H1 (cell line): Measurements from ENCODE around the gene NKAIN2. TPM values are rescaled to one million over a fixed set of nuclear protein-coding genes. Genes with fewer than 3 reads are reported as not detected.

Experiments
- CTCF ChIA-PET: fragments of 300-600 bp; sonication (Branson Sonifier 250); formaldehyde crosslinking; loops from one replicate; lab custom pipeline; 2021; ENCODE audit not compliant: partially characterized antibody; lab: Charles Lee
- POLR2A ChIA-PET: fragments of 300-600 bp; sonication (Branson Sonifier 250); formaldehyde crosslinking; loops from one replicate; lab custom pipeline; 2021; ENCODE audit warnings: inconsistent platforms; ENCODE audit not compliant: partially characterized antibody; lab: Charles Lee
- DNase-seq, 2 experiments: peaks; one replicate each; pipeline versions ENCODE4 v3.0.0 to v3.0.0-alpha.2; 2010 to 2022; ENCODE audit warnings: low spot score in 2 of 2, low read depth in 1 of 2, mixed read lengths in 1 of 2
- FAIRE-seq: peaks from 2 replicates; lab custom pipeline; 2011; peaks lifted over from hg19 to GRCh38; lab: Jason Lieb, UNC
- H2AFZ ChIP-seq: 2 replicates; pipeline ENCODE4 v1.8.1; 2012; ENCODE audit warnings: low read length, inconsistent platforms
- H2AK5ac ChIP-seq: 2 replicates; pipeline ENCODE4 v1.6.1; 2013; ENCODE audit warnings: low read depth, low read length
- H2BK120ac ChIP-seq: replicated peaks from 2 replicates; pipeline ENCODE3; 2013; ENCODE audit warnings: low read depth, low read length, inconsistent platforms
- H2BK12ac ChIP-seq: 2 replicates; pipeline ENCODE4 v1.6.1; 2013; ENCODE audit warnings: low read depth, low read length
- H2BK15ac ChIP-seq: 2 replicates; pipeline ENCODE4 v1.6.1; 2013; ENCODE audit warnings: low read length
- H2BK20ac ChIP-seq: 2 replicates; pipeline ENCODE4 v1.6.1; 2013; ENCODE audit warnings: low read length
- H2BK5ac ChIP-seq: 2 replicates; pipeline ENCODE4 v1.6.1; 2013; ENCODE audit warnings: low read depth, low read length
- H3K14ac ChIP-seq: 2 replicates; pipeline ENCODE4 v1.6.1; 2013; ENCODE audit warnings: inconsistent platforms; ENCODE audit not compliant: insufficient read length
- H3K18ac ChIP-seq: 2 replicates; pipeline ENCODE4 v1.6.1; 2013; ENCODE audit warnings: low read length; ENCODE audit errors: extremely low read depth
- H3K23ac ChIP-seq: 2 replicates; pipeline ENCODE4 v1.6.1; 2013; ENCODE audit warnings: inconsistent platforms; ENCODE audit not compliant: insufficient read length
- H3K23me2 ChIP-seq: 2 replicates; pipeline ENCODE4 v1.6.1; 2013; ENCODE audit warnings: low read depth, low read length
- H3K27ac ChIP-seq: 2 replicates; pipeline ENCODE4 v1.6.1; 2011; ENCODE audit warnings: low read depth, low read length, inconsistent platforms
- H3K27me3 ChIP-seq, 4 experiments: replicated peaks in 1 of 4; 1 replicate in 1 of 4; 2 replicates in 3 of 4; pipeline versions ENCODE4 v1.6.1 to v1.8.1; 2011 to 2013; ENCODE audit warnings: low read length in 3 of 4, mild to moderate bottlenecking in 3 of 4, inconsistent platforms in 2 of 4, mixed read lengths in 2 of 4, moderate library complexity in 1 of 4; ENCODE audit not compliant: control insufficient read depth in 3 of 4, insufficient read depth in 3 of 4; ENCODE audit errors: extremely low read depth in 1 of 4
- H3K36me3 ChIP-seq, 4 experiments: 2 replicates each; pipeline versions ENCODE4 v1.6.1 to v1.8.1; 2011 to 2013; ENCODE audit warnings: mild to moderate bottlenecking in 4 of 4, low read length in 3 of 4, moderate library complexity in 2 of 4, control low read depth in 1 of 4, inconsistent platforms in 1 of 4; ENCODE audit not compliant: insufficient read depth in 4 of 4, control insufficient read depth in 2 of 4
- H3K4ac ChIP-seq: replicated peaks from 2 replicates; pipeline ENCODE3; 2013; ENCODE audit warnings: low read length, low read depth, mixed read lengths, inconsistent platforms; ENCODE audit not compliant: insufficient read length
- H3K4me1 ChIP-seq, 4 experiments: replicated peaks in 1 of 4; 1 replicate in 1 of 4; 2 replicates in 3 of 4; pipeline versions ENCODE4 v1.6.1 to v1.8.1; 2011 to 2013; ENCODE audit warnings: low read length in 3 of 4, inconsistent platforms in 2 of 4, mixed read lengths in 1 of 4; ENCODE audit not compliant: insufficient read depth in 4 of 4, control insufficient read depth in 3 of 4
- H3K4me2 ChIP-seq, 2 experiments: 2 replicates each; pipeline versions ENCODE4 v1.6.1 to v1.8.1; 2011 to 2013; ENCODE audit warnings: low read depth in 2 of 2, low read length in 2 of 2, control low read depth in 1 of 2, inconsistent platforms in 1 of 2, mild to moderate bottlenecking in 1 of 2; ENCODE audit not compliant: insufficient read depth in 1 of 2
- H3K4me3 ChIP-seq, 4 experiments: fragments of 200-600, 300-600 bp in 1 of 4; sonication (generic), shearing (Covaris generic), sonication (Bioruptor Twin) in 1 of 4; 2 replicates each; pipeline versions ENCODE4 v1.5.1 to v1.8.1; 2011 to 2016; ENCODE audit warnings: low read length in 4 of 4, low read depth in 3 of 4, control low read depth in 2 of 4, inconsistent platforms in 2 of 4, mild to moderate bottlenecking in 2 of 4, mixed read lengths in 1 of 4, moderate library complexity in 1 of 4; ENCODE audit not compliant: insufficient read depth in 2 of 4; ENCODE audit errors: extremely low read depth in 1 of 4
- H3K56ac ChIP-seq: replicated peaks from 2 replicates; pipeline ENCODE3; 2013; ENCODE audit warnings: low read depth, mild to moderate bottlenecking, mixed read lengths, low read length, inconsistent platforms; ENCODE audit not compliant: insufficient read length
- H3K79me1 ChIP-seq: 2 replicates; pipeline ENCODE4 v1.6.1; 2013; ENCODE audit warnings: low read depth, low read length, control low read depth
- H3K79me2 ChIP-seq, 2 experiments: 2 replicates each; pipeline versions ENCODE4 v1.6.1 to v1.8.1; 2012 to 2013; ENCODE audit warnings: low read length in 2 of 2, mild to moderate bottlenecking in 2 of 2, inconsistent platforms in 1 of 2; ENCODE audit not compliant: insufficient read depth in 2 of 2, control insufficient read depth in 1 of 2
- H3K9ac ChIP-seq, 4 experiments: replicated peaks in 1 of 4; 1 replicate in 1 of 4; 2 replicates in 3 of 4; pipeline versions ENCODE4 v1.6.1 to v1.8.1; 2011 to 2013; ENCODE audit warnings: low read depth in 3 of 4, low read length in 3 of 4, control low read depth in 2 of 4, mild to moderate bottlenecking in 2 of 4, moderate library complexity in 2 of 4, inconsistent platforms in 1 of 4; ENCODE audit errors: extremely low read depth in 1 of 4
- H3K9me3 ChIP-seq, 2 experiments: 2 replicates each; pipeline versions ENCODE4 v1.6.1 to v1.8.1; 2012 to 2013; ENCODE audit warnings: mild to moderate bottlenecking in 2 of 2, moderate library complexity in 2 of 2, control low read depth in 1 of 2, inconsistent platforms in 1 of 2, low read depth in 1 of 2, low read length in 1 of 2, mixed read lengths in 1 of 2; ENCODE audit not compliant: insufficient read depth in 2 of 2
- H4K20me1 ChIP-seq, 2 experiments: replicated peaks in 1 of 2; 2 replicates each; pipeline versions ENCODE3 to v1.8.1; 2011 to 2013; ENCODE audit warnings: inconsistent platforms in 2 of 2, low read length in 2 of 2, mild to moderate bottlenecking in 1 of 2; ENCODE audit not compliant: insufficient read depth in 2 of 2, control insufficient read depth in 1 of 2
- H4K5ac ChIP-seq: 2 replicates; pipeline ENCODE4 v1.6.1; 2013; ENCODE audit warnings: low read length, low read depth, mixed read lengths, inconsistent platforms; ENCODE audit not compliant: insufficient read length
- H4K8ac ChIP-seq: 2 replicates; pipeline ENCODE4 v1.8.0; 2013; ENCODE audit warnings: mild to moderate bottlenecking, moderate library complexity, low read length, inconsistent platforms; ENCODE audit not compliant: insufficient read depth; ENCODE audit errors: extremely low read depth
- H4K91ac ChIP-seq: replicated peaks from 2 replicates; pipeline ENCODE3; 2013; ENCODE audit warnings: low read length, mixed read lengths, inconsistent platforms; ENCODE audit not compliant: insufficient read length
- BACH1 ChIP-seq: IDR thresholded peaks from 2 replicates; pipeline ENCODE4 v1.6.1; 2012; ENCODE audit warnings: low read length, improper control_type of control experiment
- BCL11A ChIP-seq, 2 experiments: IDR thresholded peaks; one replicate each; pipeline ENCODE4 v1.6.1; 2011; ENCODE audit warnings: low read depth in 2 of 2, low read length in 2 of 2, mild to moderate bottlenecking in 2 of 2
- CEBPB ChIP-seq: IDR thresholded peaks from 2 replicates; pipeline ENCODE4 v1.6.1; 2012; ENCODE audit warnings: low read depth, low read length
- JUN ChIP-seq: IDR thresholded peaks from 2 replicates; pipeline ENCODE4 v1.6.1; 2011; ENCODE audit warnings: low read depth, mild to moderate bottlenecking, improper control_type of control experiment, low read length
- TCF12 ChIP-seq: IDR thresholded peaks from 2 replicates; pipeline ENCODE4 v1.6.1; 2011; ENCODE audit warnings: low read depth, mild to moderate bottlenecking, low read length
- WGBS, 2 experiments: shearing (Covaris generic) in 1 of 2; methylation state at CpG; one replicate each; pipeline versions ENCODE4 v1.1.6 to v1.1.7; 2013 to 2015; ENCODE audit warnings: low lambda C conversion rate in 2 of 2, mixed read lengths in 2 of 2, inconsistent platforms in 1 of 2, low coverage in 1 of 2, missing lambda C conversion rate in 1 of 2; ENCODE audit not compliant: insufficient replicate concordance in 2 of 2, insufficient coverage in 1 of 2, insufficient read length in 1 of 2; ENCODE audit errors: extremely low coverage in 1 of 2, missing lambda C conversion rate in 1 of 2; 5-methylcytosine and 5-hydroxymethylcytosine counted together
- polyA plus RNA-seq, 7 experiments: library from polyadenylated mRNA; depleted of rRNA in 3 of 7; stranded (reverse) in 5 of 7; unstranded in 2 of 7; fragments of >200 nt in 5 of 7; fragments of 200-250 nt in 2 of 7; gene quantifications; 1 replicate in 5 of 7; 2 replicates in 1 of 7; 4 replicates in 1 of 7; pipeline versions ENCODE4 v1.2.1 to v1.2.3, GENCODE V29; 2011 to 2013; ENCODE audit warnings: missing spikeins in 2 of 7, mixed read lengths in 2 of 7
- total RNA-seq: library from RNA; stranded (reverse); fragmentation: NEBNext Ultra II Directional; extraction: Animal tissue kit (Norgen Biotek cat#: 25700); gene quantifications from 2 replicates; pipeline ENCODE4 v1.2.1, GENCODE V29; 2021
- TF ChIP-seq, protein P1 (sequence below): IDR thresholded peaks from 2 replicates; pipeline ENCODE4 v1.6.1; 2012; ENCODE audit warnings: low read length, inconsistent platforms
- TF ChIP-seq, protein P2 (sequence below), 3 experiments: IDR thresholded peaks; 1 replicate in 2 of 3; 2 replicates in 1 of 3; pipeline versions ENCODE4 v1.5.1 to v1.6.1; 2011; ENCODE audit warnings: low read length in 3 of 3, mild to moderate bottlenecking in 3 of 3, inconsistent platforms in 2 of 3, low read depth in 1 of 3, moderate library complexity in 1 of 3; ENCODE audit not compliant: insufficient read depth in 1 of 3; ENCODE audit errors: control extremely low read depth in 1 of 3

Gene NKAIN2
- total and polyA plus RNA-seq, 2 of the 8 experiments (the other 6 are each of a cell fraction or from before 2014, with no cell fraction given), result 0.20 to 0.34 TPM

DNA sequence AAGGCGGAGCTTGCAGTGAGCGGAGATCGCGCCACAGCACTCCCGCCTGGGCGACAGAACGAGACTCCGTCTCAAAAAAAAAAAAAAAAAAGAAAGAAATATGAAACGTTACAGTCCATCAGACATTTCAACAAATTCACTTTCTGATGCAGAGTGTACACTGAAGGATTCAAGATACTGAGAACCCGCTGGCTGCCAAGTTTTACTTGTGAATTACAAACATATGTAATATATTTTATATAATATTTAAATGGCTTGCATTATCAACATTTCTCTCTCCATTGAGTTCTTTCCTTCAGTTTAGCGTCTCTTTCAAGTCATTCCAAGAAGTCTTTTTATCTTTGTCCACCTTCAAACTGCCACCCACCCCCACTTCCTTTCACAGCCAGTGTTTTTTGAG, 917.7 kb downstream of the NKAIN2 start:
- H3K27me3 ChIP-seq, result no peaks in the 10 kb centered on the region
- 98% methylated on average over 2 of the region's 11 CpGs; no CpG with 5 or more reads in 1 of the 2 experiments for WGBS, 2 experiments
- H3K4ac ChIP-seq, result no peak overlapping the region
- CTCF ChIA-PET, result no interaction called here
- H2AK5ac ChIP-seq, result no peak overlapping the region
- no peak overlapping the region for H2AFZ ChIP-seq
- H2BK20ac ChIP-seq, result no peak overlapping the region
- no peaks in the 10 kb centered on the region for H3K79me1 ChIP-seq
- no peak overlapping the region for H4K5ac ChIP-seq
- no peak overlapping the region for H2BK12ac ChIP-seq
- FAIRE-seq, result no peak
- no peak overlapping the region for H3K18ac ChIP-seq
- no peak overlapping the region for H3K56ac ChIP-seq
- H3K36me3 ChIP-seq, result no peaks in the 10 kb centered on the region
- POLR2A ChIA-PET, result no interaction called here
- TF ChIP-seq TCF12 (no peak), BCL11A (IDR thresholded peaks at IDR 0.05; ENCODE audit: low read depth in 2 of 2, low read length in 2 of 2) (no peak), CEBPB (no peak), JUN (no peak), BACH1 (no peak)
- TF ChIP-seq, protein P1, sequence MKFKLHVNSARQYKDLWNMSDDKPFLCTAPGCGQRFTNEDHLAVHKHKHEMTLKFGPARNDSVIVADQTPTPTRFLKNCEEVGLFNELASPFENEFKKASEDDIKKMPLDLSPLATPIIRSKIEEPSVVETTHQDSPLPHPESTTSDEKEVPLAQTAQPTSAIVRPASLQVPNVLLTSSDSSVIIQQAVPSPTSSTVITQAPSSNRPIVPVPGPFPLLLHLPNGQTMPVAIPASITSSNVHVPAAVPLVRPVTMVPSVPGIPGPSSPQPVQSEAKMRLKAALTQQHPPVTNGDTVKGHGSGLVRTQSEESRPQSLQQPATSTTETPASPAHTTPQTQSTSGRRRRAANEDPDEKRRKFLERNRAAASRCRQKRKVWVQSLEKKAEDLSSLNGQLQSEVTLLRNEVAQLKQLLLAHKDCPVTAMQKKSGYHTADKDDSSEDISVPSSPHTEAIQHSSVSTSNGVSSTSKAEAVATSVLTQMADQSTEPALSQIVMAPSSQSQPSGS, result no peak
- TF ChIP-seq, protein P2, sequence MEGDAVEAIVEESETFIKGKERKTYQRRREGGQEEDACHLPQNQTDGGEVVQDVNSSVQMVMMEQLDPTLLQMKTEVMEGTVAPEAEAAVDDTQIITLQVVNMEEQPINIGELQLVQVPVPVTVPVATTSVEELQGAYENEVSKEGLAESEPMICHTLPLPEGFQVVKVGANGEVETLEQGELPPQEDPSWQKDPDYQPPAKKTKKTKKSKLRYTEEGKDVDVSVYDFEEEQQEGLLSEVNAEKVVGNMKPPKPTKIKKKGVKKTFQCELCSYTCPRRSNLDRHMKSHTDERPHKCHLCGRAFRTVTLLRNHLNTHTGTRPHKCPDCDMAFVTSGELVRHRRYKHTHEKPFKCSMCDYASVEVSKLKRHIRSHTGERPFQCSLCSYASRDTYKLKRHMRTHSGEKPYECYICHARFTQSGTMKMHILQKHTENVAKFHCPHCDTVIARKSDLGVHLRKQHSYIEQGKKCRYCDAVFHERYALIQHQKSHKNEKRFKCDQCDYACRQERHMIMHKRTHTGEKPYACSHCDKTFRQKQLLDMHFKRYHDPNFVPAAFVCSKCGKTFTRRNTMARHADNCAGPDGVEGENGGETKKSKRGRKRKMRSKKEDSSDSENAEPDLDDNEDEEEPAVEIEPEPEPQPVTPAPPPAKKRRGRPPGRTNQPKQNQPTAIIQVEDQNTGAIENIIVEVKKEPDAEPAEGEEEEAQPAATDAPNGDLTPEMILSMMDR (IDR thresholded peaks at IDR 0.05; ENCODE audit: control extremely low read depth in 1 of 3, insufficient read depth in 1 of 3, low read depth in 1 of 3, low read length in 3 of 3), result no peak
- H3K14ac ChIP-seq, result no peak overlapping the region
- H4K8ac ChIP-seq, result no peak overlapping the region
- no peak overlapping the region for H2BK5ac ChIP-seq
- no peak overlapping the region for H3K9ac ChIP-seq
- H2BK120ac ChIP-seq, result no peak overlapping the region
- H4K91ac ChIP-seq, result no peak overlapping the region
- H3K79me2 ChIP-seq, result no peaks in the 10 kb centered on the region
- H3K23ac ChIP-seq, result no peak overlapping the region
- H3K23me2 ChIP-seq, result no peaks in the 10 kb centered on the region
- no peak overlapping the region for H3K4me2 ChIP-seq
- no peak for DNase-seq
- no peak overlapping the region for H3K4me3 ChIP-seq
- H3K27ac ChIP-seq, result no peak overlapping the region
- H2BK15ac ChIP-seq, result no peak overlapping the region
- peaks cover 0 to 3% of the 10 kb centered on the region in 2 experiments; a peak in 1 of 4 replicates for H3K9me3 ChIP-seq
- no peaks in the 10 kb centered on the region for H4K20me1 ChIP-seq
- no peaks in the 10 kb centered on the region for H3K4me1 ChIP-seq
